ENCODE data around the gene INPP5A.

GRCh38 chr10:132690821-132691610 lies 153.4 kb downstream of the INPP5A start:
- no peak for TF ChIP-seq ZNF431 (CRISPR knock-in tag; IDR thresholded peaks at IDR 0.05)
- TF ChIP-seq SMC3 (conservative IDR thresholded peaks at IDR 0.05; ENCODE audit: insufficient read depth, low read depth, low read length): no peak
- TF ChIP-seq, protein P1, sequence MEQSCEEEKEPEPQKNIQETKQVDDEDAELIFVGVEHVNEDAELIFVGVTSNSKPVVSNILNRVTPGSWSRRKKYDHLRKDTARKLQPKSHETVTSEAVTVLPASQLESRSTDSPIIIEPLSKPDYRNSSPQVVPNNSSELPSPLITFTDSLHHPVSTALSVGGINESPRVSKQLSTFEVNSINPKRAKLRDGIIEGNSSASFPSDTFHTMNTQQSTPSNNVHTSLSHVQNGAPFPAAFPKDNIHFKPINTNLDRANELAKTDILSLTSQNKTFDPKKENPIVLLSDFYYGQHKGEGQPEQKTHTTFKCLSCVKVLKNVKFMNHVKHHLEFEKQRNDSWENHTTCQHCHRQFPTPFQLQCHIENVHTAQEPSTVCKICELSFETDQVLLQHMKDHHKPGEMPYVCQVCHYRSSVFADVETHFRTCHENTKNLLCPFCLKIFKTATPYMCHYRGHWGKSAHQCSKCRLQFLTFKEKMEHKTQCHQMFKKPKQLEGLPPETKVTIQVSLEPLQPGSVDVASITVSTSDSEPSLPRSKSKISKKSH (CRISPR knock-in tag; IDR thresholded peaks at IDR 0.05): no peak
- TF ChIP-seq PHF8 (IDR thresholded peaks at IDR 0.05; ENCODE audit: borderline replicate concordance, low read length): no peak
- TF ChIP-seq FOSL1 (tag; conservative IDR thresholded peaks at IDR 0.05): no peak
- TF ChIP-seq POLR2A (conservative IDR thresholded peaks at IDR 0.05): no peak
- TF ChIP-seq HDAC1 (IDR thresholded peaks at IDR 0.05): no peak
- no peak for TF ChIP-seq SMARCA5 (IDR thresholded peaks at IDR 0.05)
- TF ChIP-seq HNRNPL (IDR thresholded peaks at IDR 0.05; ENCODE audit: low read depth, low read length): no peak
- no peak for TF ChIP-seq EGR1 (conservative IDR thresholded peaks at IDR 0.05)

Data from K562 (cell line).